ENCODE results near the gene PARD3.

- no peak for TF ChIP-seq CTCF (IDR thresholded peaks at IDR 0.05)
- no peak for TF ChIP-seq POLR2A (IDR thresholded peaks at IDR 0.05)
Observed at GRCh38 chr10:34121781-34122622, 693.1 kb downstream of the PARD3 start.
